Measurements from ENCODE around the gene COL5A3. TPM values are rescaled to one million over a fixed set of nuclear protein-coding genes. Genes with fewer than 3 reads are reported as not detected.

The COL5A3 gene
- polyA plus RNA-seq, 2 of the 4 experiments (the other 2 are of a cell fraction): 0.12 to 0.36 TPM

GRCh38 chr19:10013834-10014618, 3.7 kb upstream of the COL5A3 start:
- CTCF ChIA-PET: interaction anchor here (0.6 to 5.6 kb wide), 3 partner anchors 14 to 562 kb away, joined by 3 to 30 read pairs (median 8); no protein-coding TSS in a partner anchor
- Histone ChIP-seq H3K4me2 (no peak overlapping the region), H3K27ac (no peak overlapping the region), H3K4me1 (peaks cover 15% of the 10 kb centered on the region), H3K9me3 (no peaks in the 10 kb centered on the region), H3K4me3 (no peak overlapping the region)
- POLR2A ChIA-PET: no interaction called here
- WGBS (ENCODE audit: missing lambda C conversion rate): 14% methylated on average over 6 of the region's 6 CpGs
- no peak for FAIRE-seq
- no peak for TF ChIP-seq ESRRA (IDR thresholded peaks at IDR 0.05; ENCODE audit: borderline replicate concordance, low read length)
- TF ChIP-seq MAZ (IDR thresholded peaks at IDR 0.05; ENCODE audit: borderline replicate concordance, low read depth, low read length): no peak
- TF ChIP-seq REST (IDR thresholded peaks at IDR 0.05): no peak
- no peak for TF ChIP-seq CEBPB (IDR thresholded peaks at IDR 0.05)
- no peak for TF ChIP-seq FOSL2 (IDR thresholded peaks at IDR 0.05)
- no peak for TF ChIP-seq FOSL2 (CRISPR knock-in tag; IDR thresholded peaks at IDR 0.05)
- TF ChIP-seq MYC (IDR thresholded peaks at IDR 0.05; ENCODE audit: borderline replicate concordance, low read length): no peak
- no peak for TF ChIP-seq EHF (CRISPR knock-in tag; IDR thresholded peaks at IDR 0.05)
- TF ChIP-seq E2F6 (IDR thresholded peaks at IDR 0.05; ENCODE audit: borderline replicate concordance, low read depth): no peak
- TF ChIP-seq ZSCAN20 (CRISPR knock-in tag; IDR thresholded peaks at IDR 0.05): no peak
- TF ChIP-seq GATA3 (IDR thresholded peaks at IDR 0.05; ENCODE audit: borderline replicate concordance): no peak
- no peak for TF ChIP-seq NR3C1 (IDR thresholded peaks at IDR 0.05)
- TF ChIP-seq JUN (IDR thresholded peaks at IDR 0.05): no peak
- no peak for TF ChIP-seq FOSB (CRISPR knock-in tag; IDR thresholded peaks at IDR 0.05)
- no peak for TF ChIP-seq FOXS1 (CRISPR knock-in tag; IDR thresholded peaks at IDR 0.05)
- TF ChIP-seq RARB (CRISPR knock-in tag; IDR thresholded peaks at IDR 0.05): no peak
- no peak for TF ChIP-seq TFCP2L1 (CRISPR knock-in tag; IDR thresholded peaks at IDR 0.05)
- no peak for TF ChIP-seq EP300 (IDR thresholded peaks at IDR 0.05)
- no peak for TF ChIP-seq MAX (IDR thresholded peaks at IDR 0.05)
- DNase-seq (ENCODE audit: low read depth in 1 of 2, low spot score in 1 of 2): no peak
- no peak for ATAC-seq

- ChIA-PET CTCF (interaction anchor here (0.5 to 5.6 kb wide), 4 partner anchors 8 to 83 kb away, joined by 3 to 30 read pairs (median 4); no protein-coding TSS in a partner anchor), POLR2A (no interaction called here)
- peaks cover 20% of the 10 kb centered on the region for H3K4me1 ChIP-seq
- no peaks in the 10 kb centered on the region for H3K9me3 ChIP-seq
- WGBS (ENCODE audit: missing lambda C conversion rate): 11% methylated on average over 7 of the region's 10 CpGs
- DNase-seq (ENCODE audit: low read depth in 1 of 2, low spot score in 1 of 2): no peak
- H3K4me2 ChIP-seq: no peak within 1 kb of the TSS
- no peak within 1 kb of the TSS for H3K27ac ChIP-seq
- no peak for TF ChIP-seq CHD4 (IDR thresholded peaks at IDR 0.05; ENCODE audit: borderline replicate concordance)
- no peak for TF ChIP-seq HES2 (IDR thresholded peaks at IDR 0.05)
- TF ChIP-seq FOXS1 (CRISPR knock-in tag; IDR thresholded peaks at IDR 0.05): no peak
- TF ChIP-seq MYC (IDR thresholded peaks at IDR 0.05; ENCODE audit: borderline replicate concordance, low read length): no peak
- no peak for TF ChIP-seq RNF2 (IDR thresholded peaks at IDR 0.05; ENCODE audit: borderline replicate concordance, low read depth)
- TF ChIP-seq RARB (CRISPR knock-in tag; IDR thresholded peaks at IDR 0.05): no peak
- TF ChIP-seq HOXB13 (CRISPR knock-in tag; IDR thresholded peaks at IDR 0.05; ENCODE audit: low read depth): no peak
- no peak for TF ChIP-seq E2F6 (IDR thresholded peaks at IDR 0.05; ENCODE audit: borderline replicate concordance, low read depth)
- no peak for TF ChIP-seq MAZ (IDR thresholded peaks at IDR 0.05; ENCODE audit: borderline replicate concordance, low read depth, low read length)
- TF ChIP-seq ATOH8 (CRISPR knock-in tag; IDR thresholded peaks at IDR 0.05; ENCODE audit: low read depth): no peak
- TF ChIP-seq HOXA7 (CRISPR knock-in tag; IDR thresholded peaks at IDR 0.05): no peak
- TF ChIP-seq KDM5A (IDR thresholded peaks at IDR 0.05): no peak
- no peak for TF ChIP-seq FOSL2 (IDR thresholded peaks at IDR 0.05)
- TF ChIP-seq FOSL2 (CRISPR knock-in tag; IDR thresholded peaks at IDR 0.05): no peak
- ATAC-seq: no peak
- no peak for FAIRE-seq
- no peak within 1 kb of the TSS for H3K4me3 ChIP-seq
These were observed 3.0 kb upstream of the COL5A3 start, which contains the start of gene RDH8 for GRCh38 chr19:10013316-10013715. TSS of gene RDH8 (plus strand) at chr19:10013483. CDS start at chr19:10013498, 15 bp downstream.
